Measurements from ENCODE around the gene MIER1.

Gene MIER1

DNA sequence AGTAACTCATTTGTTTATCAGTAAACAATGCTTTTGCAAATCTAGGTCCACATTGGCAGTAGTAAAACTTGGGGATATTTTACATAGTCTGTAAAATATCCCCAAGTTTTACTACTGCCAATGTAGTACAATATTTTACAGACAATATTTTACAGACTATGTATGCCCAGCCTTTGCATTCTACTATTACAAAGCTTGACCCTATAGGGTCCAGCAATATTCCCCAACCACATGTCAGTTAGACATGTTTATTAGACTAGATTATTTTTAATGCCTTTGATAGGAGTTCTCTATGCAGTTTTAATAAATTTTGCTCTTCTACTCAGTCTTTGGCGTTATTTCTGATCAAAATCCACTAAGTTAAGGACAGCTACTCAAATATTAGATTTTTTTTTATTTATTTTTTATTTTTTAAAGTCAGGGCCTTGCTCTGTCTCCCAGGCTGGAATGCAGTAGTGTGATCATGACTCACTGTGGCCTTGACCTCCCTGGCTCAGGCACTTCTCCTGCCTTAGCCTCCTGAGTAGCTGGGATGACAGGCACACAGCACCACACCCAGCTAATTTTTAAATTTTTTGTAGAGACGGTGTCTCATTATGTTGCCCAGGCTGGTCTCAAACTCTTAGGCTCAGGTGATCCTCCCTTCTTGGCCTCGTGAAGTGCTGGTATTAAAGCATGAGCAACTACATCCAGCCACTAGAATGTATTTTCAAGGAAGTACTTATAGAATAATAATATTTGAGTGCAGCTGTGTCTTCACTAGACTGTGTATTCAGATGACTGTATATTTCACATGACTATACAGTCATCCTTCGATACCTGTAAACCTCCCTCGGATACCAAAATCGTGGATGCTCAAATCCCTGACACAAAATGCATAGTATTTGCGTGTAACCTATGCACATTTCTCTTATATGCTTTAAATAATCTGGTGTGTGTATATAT is 19.8 kb downstream of the MIER1 start:
- Histone ChIP-seq H3K27me3 (ENCODE audit: control insufficient read depth, low read length) (no peaks in the 10 kb centered on the region), H3K4me1 (ENCODE audit: control insufficient read depth, low read length) (no peaks in the 10 kb centered on the region), H3K4me2 (ENCODE audit: low read length) (no peak overlapping the region), H3K36me3 (ENCODE audit: control insufficient read depth, low read length) (peaks cover 78% of the 10 kb centered on the region), H3K9me3 (ENCODE audit: control insufficient read depth, insufficient read depth, low read length) (no peaks in the 10 kb centered on the region), H3K79me2 (ENCODE audit: control insufficient read depth, low read length) (peaks cover 39% of the 10 kb centered on the region), H3K27ac (ENCODE audit: low read depth, low read length) (no peak overlapping the region), H3K4me3 (ENCODE audit: low read length) (no peak overlapping the region), H3F3A (ENCODE audit: control insufficient read depth, insufficient read depth) (no peaks in the 10 kb centered on the region; the same call in 1 of the 2 replicates), H4K20me1 (ENCODE audit: control insufficient read depth, insufficient read depth, low read depth, low read length) (no peaks in the 10 kb centered on the region), H3K9me2 (replicated peaks; ENCODE audit: control insufficient read depth, low read length) (no peaks in the 10 kb centered on the region)
- TF ChIP-seq, protein P1, sequence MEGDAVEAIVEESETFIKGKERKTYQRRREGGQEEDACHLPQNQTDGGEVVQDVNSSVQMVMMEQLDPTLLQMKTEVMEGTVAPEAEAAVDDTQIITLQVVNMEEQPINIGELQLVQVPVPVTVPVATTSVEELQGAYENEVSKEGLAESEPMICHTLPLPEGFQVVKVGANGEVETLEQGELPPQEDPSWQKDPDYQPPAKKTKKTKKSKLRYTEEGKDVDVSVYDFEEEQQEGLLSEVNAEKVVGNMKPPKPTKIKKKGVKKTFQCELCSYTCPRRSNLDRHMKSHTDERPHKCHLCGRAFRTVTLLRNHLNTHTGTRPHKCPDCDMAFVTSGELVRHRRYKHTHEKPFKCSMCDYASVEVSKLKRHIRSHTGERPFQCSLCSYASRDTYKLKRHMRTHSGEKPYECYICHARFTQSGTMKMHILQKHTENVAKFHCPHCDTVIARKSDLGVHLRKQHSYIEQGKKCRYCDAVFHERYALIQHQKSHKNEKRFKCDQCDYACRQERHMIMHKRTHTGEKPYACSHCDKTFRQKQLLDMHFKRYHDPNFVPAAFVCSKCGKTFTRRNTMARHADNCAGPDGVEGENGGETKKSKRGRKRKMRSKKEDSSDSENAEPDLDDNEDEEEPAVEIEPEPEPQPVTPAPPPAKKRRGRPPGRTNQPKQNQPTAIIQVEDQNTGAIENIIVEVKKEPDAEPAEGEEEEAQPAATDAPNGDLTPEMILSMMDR (IDR thresholded peaks at IDR 0.05; ENCODE audit: low read depth, low read length, poor library complexity, severe bottlenecking), result no peak
- no peak for TF ChIP-seq EZH2phosphoT487 (IDR thresholded peaks at IDR 0.05; ENCODE audit: borderline replicate concordance, low read length)

GRCh38 chr1:66945316-66945715 is 20.5 kb downstream of the MIER1 start:
- no peak for TF ChIP-seq EZH2phosphoT487 (IDR thresholded peaks at IDR 0.05; ENCODE audit: borderline replicate concordance, low read length)
- TF ChIP-seq, protein P1 (IDR thresholded peaks at IDR 0.05; ENCODE audit: low read depth, low read length, poor library complexity, severe bottlenecking), result no peak
- no peak overlapping the region for H3K4me3 ChIP-seq (ENCODE audit: low read length)
- peaks cover 73% of the 10 kb centered on the region for H3K36me3 ChIP-seq (ENCODE audit: control insufficient read depth, low read length)
- peaks cover 31% of the 10 kb centered on the region for H3K79me2 ChIP-seq (ENCODE audit: control insufficient read depth, low read length)
- no peaks in the 10 kb centered on the region; the same call in 1 of the 2 replicates for H3F3A ChIP-seq (ENCODE audit: control insufficient read depth, insufficient read depth)
- no peaks in the 10 kb centered on the region for H3K4me1 ChIP-seq (ENCODE audit: control insufficient read depth, low read length)
- H3K9me3 ChIP-seq (ENCODE audit: control insufficient read depth, insufficient read depth, low read length), result no peaks in the 10 kb centered on the region
- no peak overlapping the region for H3K4me2 ChIP-seq (ENCODE audit: low read length)
- H4K20me1 ChIP-seq (ENCODE audit: control insufficient read depth, insufficient read depth, low read depth, low read length), result no peaks in the 10 kb centered on the region
- no peak overlapping the region for H3K27ac ChIP-seq (ENCODE audit: low read depth, low read length)
- H3K9me2 ChIP-seq (replicated peaks; ENCODE audit: control insufficient read depth, low read length), result no peaks in the 10 kb centered on the region
- no peaks in the 10 kb centered on the region for H3K27me3 ChIP-seq (ENCODE audit: control insufficient read depth, low read length)

DNA sequence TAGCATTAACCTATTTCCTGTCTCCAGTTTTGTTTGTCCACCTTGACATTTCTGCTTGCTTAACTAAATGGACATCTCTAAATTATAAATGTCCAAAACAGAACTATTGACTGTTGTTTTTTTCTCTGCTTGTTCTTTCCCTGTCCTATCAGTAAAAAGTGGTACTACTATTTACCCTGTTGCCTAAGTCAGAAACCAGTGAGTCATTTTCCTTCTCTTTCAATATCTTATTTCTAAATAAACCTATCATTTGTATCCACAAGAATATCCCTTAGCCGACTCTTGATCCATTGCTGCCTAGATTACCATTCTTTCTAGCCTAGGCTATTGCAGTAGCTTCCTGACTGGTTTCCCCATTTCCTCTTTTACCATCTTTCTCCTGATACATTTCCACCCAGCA is 22.5 kb downstream of the MIER1 start:
- H3K9me2 ChIP-seq (replicated peaks; ENCODE audit: control insufficient read depth, low read length), result no peaks in the 10 kb centered on the region
- H3F3A ChIP-seq (ENCODE audit: control insufficient read depth, insufficient read depth), result no peaks in the 10 kb centered on the region; the same call in 1 of the 2 replicates
- no peak for TF ChIP-seq EZH2phosphoT487 (IDR thresholded peaks at IDR 0.05; ENCODE audit: borderline replicate concordance, low read length)
- TF ChIP-seq, protein P1 (IDR thresholded peaks at IDR 0.05; ENCODE audit: low read depth, low read length, poor library complexity, severe bottlenecking), result no peak
- no peak overlapping the region for H3K27ac ChIP-seq (ENCODE audit: low read depth, low read length)
- no peak overlapping the region for H3K4me2 ChIP-seq (ENCODE audit: low read length)
- H4K20me1 ChIP-seq (ENCODE audit: control insufficient read depth, insufficient read depth, low read depth, low read length), result no peaks in the 10 kb centered on the region
- H3K4me1 ChIP-seq (ENCODE audit: control insufficient read depth, low read length), result no peaks in the 10 kb centered on the region
- no peak overlapping the region for H3K4me3 ChIP-seq (ENCODE audit: low read length)
- H3K79me2 ChIP-seq (ENCODE audit: control insufficient read depth, low read length), result peaks cover 18% of the 10 kb centered on the region
- H3K9me3 ChIP-seq (ENCODE audit: control insufficient read depth, insufficient read depth, low read length), result no peaks in the 10 kb centered on the region
- no peaks in the 10 kb centered on the region for H3K27me3 ChIP-seq (ENCODE audit: control insufficient read depth, low read length)
- peaks cover 76% of the 10 kb centered on the region for H3K36me3 ChIP-seq (ENCODE audit: control insufficient read depth, low read length)

Measured in DOHH2 (cell line).